Body of pancreas (tissue), 4 donors: ENCODE results near the gene NOP56.

Experiments used
- CTCF ChIP-seq, 7 experiments: fragments of 450-650 bp in 4 of 7; fragments of 200-600 bp in 3 of 7; sonication (generic) in 3 of 7; IDR thresholded peaks; one replicate each; pipeline ENCODE4 v1.5.1; 2016 to 2019; ENCODE audit warnings: antibody characterized with exemption in 7 of 7
- POLR2A ChIP-seq, 3 donors: fragments of 450-650 bp; IDR thresholded peaks; one replicate each; pipeline ENCODE4 v1.6.1; 2016; ENCODE audit warnings: antibody characterized with exemption in 3 of 3, mild to moderate bottlenecking in 2 of 3

DNA sequence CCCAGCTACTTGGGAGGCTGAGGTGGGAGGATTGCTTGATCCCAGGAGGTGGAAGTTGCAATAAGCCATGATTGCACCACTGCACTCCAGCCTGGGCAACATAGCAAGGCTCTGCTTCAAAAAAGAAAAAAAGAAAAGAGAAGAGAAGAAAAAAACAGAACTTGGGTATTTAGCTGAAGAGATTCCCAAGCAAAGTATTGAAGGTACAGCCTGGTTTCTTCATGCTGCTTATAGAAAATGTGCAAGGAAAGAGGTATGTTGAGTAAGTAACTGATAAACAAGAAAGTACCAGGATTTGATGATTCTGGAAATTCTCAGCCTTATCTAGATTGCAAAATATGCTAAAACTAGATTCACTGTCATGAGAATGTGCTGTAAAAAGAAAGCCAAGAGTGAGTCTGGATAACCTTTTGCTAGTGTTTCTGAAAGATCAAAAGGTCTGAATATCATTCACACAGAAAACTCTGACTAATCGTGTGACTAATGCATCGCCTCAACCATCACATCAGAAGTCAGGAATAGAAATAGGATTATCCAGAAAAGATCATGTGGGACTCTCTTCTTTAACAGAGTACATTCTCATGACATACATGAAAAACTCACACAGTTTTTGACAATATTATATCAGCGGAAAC lies 32.4 kb upstream of the NOP56 start:
- TF ChIP-seq POLR2A (IDR thresholded peaks at IDR 0.05) (no peak), CTCF (IDR thresholded peaks at IDR 0.05) (no peak)
